AG04449 (cell line): ENCODE data around the gene MMEL1.
"Not testable (repeated sequence)": the region's sequence is repeated elsewhere in the genome, so short reads cannot be mapped to it uniquely, and the experiment has no call there.

Experiments
- CTCF ChIA-PET: fragments of 350-600 bp; formaldehyde crosslinking; extraction: SDS; loops from one replicate; lab custom pipeline; 2021; ENCODE audit warnings: antibody characterized with exemption; lab: Yijun Ruan, JAX
- POLR2A ChIA-PET: fragments of 400-600, 350-600 bp; formaldehyde crosslinking; extraction: SDS; loops from one replicate; lab custom pipeline; 2020; ENCODE audit warnings: antibody characterized with exemption, inconsistent platforms; lab: Yijun Ruan, JAX
- DNase-seq: peaks from one replicate; pipeline ENCODE4 v3.0.0-alpha.2; 2010; ENCODE audit warnings: low read depth, low spot score
- H3K4me3 ChIP-seq: 2 replicates; pipeline ENCODE4 v1.5.1; 2011; ENCODE audit warnings: low read depth, mild to moderate bottlenecking, control low read depth, low read length
- TF ChIP-seq, protein P1 (sequence below): IDR thresholded peaks from one replicate; pipeline ENCODE4 v1.5.1; 2011; ENCODE audit warnings: mild to moderate bottlenecking, moderate library complexity, low read length, control low read depth, inconsistent platforms; ENCODE audit not compliant: insufficient read depth; ENCODE audit errors: missing control alignments

The MMEL1 gene, protein sequence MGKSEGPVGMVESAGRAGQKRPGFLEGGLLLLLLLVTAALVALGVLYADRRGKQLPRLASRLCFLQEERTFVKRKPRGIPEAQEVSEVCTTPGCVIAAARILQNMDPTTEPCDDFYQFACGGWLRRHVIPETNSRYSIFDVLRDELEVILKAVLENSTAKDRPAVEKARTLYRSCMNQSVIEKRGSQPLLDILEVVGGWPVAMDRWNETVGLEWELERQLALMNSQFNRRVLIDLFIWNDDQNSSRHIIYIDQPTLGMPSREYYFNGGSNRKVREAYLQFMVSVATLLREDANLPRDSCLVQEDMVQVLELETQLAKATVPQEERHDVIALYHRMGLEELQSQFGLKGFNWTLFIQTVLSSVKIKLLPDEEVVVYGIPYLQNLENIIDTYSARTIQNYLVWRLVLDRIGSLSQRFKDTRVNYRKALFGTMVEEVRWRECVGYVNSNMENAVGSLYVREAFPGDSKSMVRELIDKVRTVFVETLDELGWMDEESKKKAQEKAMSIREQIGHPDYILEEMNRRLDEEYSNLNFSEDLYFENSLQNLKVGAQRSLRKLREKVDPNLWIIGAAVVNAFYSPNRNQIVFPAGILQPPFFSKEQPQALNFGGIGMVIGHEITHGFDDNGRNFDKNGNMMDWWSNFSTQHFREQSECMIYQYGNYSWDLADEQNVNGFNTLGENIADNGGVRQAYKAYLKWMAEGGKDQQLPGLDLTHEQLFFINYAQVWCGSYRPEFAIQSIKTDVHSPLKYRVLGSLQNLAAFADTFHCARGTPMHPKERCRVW

DNA sequence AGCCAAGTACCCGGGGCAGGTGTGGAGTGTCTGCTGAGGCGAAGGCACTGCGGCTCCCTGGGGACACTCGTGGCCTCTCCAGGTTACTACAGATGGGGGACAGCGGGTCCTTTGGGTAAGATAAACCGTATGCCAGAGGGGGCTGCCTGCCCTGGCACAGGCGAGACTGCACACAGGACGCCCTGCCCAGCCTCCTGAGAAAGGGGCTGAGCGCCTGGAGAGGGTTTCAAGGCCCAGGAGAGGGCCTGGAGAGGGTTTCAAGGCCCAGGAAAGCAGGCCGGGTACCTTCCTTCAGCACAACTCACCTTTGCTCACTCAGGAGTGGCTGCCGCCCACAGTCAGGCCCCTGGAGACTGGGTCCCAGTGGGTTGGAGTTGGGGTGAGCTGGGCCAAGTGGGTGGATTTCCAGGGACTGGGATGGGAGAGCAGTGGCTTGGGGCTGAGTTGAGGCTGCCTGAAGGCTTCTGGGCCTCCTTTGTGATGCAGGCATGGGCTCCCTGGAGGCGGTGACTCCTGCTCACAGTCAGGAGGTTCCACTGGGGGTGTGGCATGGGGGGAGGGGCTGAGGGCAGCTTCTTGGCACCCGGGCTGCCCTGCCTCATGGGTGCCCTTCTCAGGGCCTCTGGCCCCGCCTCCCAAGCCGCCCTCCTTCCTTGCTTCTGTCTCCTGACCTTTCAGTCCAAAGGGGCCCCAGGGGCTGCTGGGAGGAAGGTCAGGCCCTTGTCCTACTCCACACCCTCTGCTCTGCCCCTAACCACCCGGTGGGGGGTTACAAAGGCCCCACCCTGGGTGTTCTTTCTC is at the start of gene MMEL1:
MMEL1 (minus strand) TSS at position 456 of the 801 bp plus-strand sequence. CDS start 3,532 bp downstream, outside the sequence.
- ChIA-PET CTCF (no interaction called here), POLR2A (no interaction called here)
- no peak for DNase-seq
- no peak within 1 kb of the TSS for H3K4me3 ChIP-seq
- TF ChIP-seq, protein P1, sequence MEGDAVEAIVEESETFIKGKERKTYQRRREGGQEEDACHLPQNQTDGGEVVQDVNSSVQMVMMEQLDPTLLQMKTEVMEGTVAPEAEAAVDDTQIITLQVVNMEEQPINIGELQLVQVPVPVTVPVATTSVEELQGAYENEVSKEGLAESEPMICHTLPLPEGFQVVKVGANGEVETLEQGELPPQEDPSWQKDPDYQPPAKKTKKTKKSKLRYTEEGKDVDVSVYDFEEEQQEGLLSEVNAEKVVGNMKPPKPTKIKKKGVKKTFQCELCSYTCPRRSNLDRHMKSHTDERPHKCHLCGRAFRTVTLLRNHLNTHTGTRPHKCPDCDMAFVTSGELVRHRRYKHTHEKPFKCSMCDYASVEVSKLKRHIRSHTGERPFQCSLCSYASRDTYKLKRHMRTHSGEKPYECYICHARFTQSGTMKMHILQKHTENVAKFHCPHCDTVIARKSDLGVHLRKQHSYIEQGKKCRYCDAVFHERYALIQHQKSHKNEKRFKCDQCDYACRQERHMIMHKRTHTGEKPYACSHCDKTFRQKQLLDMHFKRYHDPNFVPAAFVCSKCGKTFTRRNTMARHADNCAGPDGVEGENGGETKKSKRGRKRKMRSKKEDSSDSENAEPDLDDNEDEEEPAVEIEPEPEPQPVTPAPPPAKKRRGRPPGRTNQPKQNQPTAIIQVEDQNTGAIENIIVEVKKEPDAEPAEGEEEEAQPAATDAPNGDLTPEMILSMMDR: no peak

DNA sequence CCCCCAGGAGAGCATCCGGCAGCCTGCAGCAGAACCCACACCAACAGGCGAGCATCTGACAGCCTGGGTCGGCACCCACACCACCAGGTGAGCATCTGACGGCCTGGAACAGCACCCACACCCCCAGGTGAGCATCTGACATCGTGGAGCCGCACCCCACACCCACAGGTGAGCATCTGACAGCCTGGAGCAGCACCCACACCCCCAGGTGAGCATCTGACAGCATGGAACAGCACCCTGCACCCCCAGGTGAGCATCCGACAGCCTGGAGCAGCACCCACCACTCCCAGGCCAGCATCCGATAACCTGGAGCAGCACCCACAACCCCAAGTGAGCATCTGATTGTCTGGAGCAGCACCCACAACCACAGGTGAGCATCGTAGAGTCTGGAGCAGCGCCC is 43.9 kb upstream of the MMEL1 start:
- POLR2A ChIA-PET, DNase-seq, CTCF ChIA-PET, H3K4me3 ChIP-seq: not testable (repeated sequence)

DNA sequence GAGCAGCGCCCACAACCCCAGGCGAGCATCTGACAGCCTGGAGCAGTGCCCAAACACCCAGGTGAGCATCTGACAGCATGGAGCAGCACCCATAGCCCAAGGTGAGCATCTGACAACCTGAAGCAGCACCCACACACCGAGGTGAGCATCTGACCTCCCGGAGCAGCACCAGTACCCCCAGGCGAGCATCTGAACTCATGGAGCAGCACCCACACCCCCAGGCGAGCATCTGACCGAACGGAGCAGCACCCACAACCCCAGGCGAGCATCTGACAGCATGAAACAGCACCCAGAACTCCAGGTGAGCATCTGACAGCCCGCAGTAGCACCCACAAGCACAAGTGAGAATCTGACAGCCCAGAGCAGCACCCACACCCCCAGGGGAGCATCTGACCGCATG is 38.8 kb upstream of the MMEL1 start:
- H3K4me3 ChIP-seq, CTCF ChIA-PET, DNase-seq, POLR2A ChIA-PET: not testable (repeated sequence)

DNA sequence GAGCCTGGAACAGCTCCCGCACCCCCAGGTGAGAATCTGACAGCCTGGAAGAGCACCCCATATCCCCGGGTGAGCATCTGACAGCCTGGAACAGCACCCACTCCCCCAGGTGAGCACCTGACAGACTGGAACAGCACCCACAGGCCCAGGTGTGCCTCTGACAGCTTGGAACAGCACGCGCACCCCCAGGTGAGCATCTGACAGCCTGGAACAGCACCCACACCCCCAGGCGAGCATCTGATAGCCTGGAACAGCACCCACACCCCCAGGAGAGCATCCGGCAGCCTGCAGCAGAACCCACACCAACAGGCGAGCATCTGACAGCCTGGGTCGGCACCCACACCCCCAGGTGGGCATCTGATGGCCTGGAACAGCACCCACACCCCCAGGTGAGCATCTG is 27.0 kb upstream of the MMEL1 start:
- H3K4me3 ChIP-seq, CTCF ChIA-PET, DNase-seq, POLR2A ChIA-PET: not testable (repeated sequence)

- H3K4me3 ChIP-seq, POLR2A ChIA-PET, DNase-seq, CTCF ChIA-PET: not testable (repeated sequence)
Observed at GRCh38 chr1:2657909-2658308, 25.1 kb upstream of the MMEL1 start.

- H3K4me3 ChIP-seq, CTCF ChIA-PET, DNase-seq, POLR2A ChIA-PET: not testable (repeated sequence)
Observed at GRCh38 chr1:2657124-2657523, 24.3 kb upstream of the MMEL1 start.

GRCh38 chr1:2655598-2656434 is 23.0 kb upstream of the MMEL1 start:
- CTCF ChIA-PET, DNase-seq, POLR2A ChIA-PET, H3K4me3 ChIP-seq: not testable (repeated sequence)

DNA sequence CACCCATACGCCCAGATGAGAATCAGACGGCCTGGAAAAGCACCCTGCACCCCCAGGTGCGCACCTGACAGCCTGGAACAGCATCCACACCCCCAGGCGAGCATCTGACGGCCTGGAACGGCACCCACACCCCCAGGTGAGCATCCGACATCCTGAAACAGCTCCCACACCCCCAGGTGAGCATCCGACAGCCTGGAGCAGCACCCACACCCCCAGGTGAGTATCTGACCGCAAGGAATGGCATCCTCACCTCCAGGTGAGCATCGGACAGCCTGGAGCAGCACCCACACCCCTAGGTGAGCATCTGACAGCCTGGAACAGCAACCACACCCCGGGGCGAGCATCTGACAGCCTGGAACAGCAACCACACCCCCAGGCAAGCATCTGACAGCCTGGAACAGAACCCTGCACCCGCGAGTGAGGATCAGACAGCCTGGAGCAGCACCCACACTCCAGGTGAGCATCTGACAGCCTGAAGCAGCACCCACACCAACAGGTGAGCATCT is 21.7 kb upstream of the MMEL1 start:
- POLR2A ChIA-PET: interaction anchor here (0.7 kb wide), 1 partner anchor 840 kb away, joined by 3 read pairs; no protein-coding TSS in a partner anchor
- H3K4me3 ChIP-seq, CTCF ChIA-PET, DNase-seq: not testable (repeated sequence)

GRCh38 chr1:2653741-2654442 is 21.1 kb upstream of the MMEL1 start:
- H3K4me3 ChIP-seq, CTCF ChIA-PET, DNase-seq: not testable (repeated sequence)
- POLR2A ChIA-PET: interaction anchor here (0.7 kb wide), 1 partner anchor 841 kb away, joined by 3 read pairs; no protein-coding TSS in a partner anchor

- DNase-seq, POLR2A ChIA-PET, CTCF ChIA-PET, H3K4me3 ChIP-seq: not testable (repeated sequence)
Observed at GRCh38 chr1:2652926-2653571, 20.2 kb upstream of the MMEL1 start.

DNA sequence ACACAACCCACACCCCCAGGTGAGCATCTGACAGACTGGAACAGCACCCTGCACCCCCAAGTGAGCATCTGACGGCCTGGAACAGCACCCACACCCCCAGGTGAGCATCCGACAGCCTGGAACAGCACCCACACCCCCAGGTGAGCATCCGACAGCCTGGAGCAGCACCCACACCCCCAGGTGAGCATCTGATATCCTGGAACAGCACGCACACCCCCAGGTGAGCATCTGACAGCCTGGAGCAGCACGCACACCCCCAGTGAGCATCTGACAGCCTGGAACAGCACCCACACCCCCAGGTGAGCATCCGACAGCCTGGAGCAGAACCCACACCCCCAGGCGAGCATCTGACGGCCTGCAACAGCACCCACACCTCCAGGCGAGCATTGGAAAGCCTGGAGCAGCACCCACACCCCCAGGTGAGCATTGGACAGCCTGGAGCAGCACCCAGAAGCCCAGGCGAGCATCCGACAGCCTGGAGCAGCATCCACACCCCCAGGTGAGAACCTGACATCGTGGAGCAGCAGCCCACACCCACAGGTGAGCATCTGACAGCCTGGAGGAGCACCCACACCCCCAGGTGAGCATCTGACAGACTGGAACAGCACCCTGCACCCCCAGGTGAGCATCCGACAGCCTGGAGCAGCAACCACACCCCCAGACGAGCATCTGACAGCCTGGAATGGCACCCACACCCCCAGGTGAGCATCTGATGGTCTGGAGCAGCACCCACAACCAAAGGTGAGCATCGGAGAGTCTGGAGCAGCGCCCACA is 19.5 kb upstream of the MMEL1 start:
- DNase-seq, H3K4me3 ChIP-seq, CTCF ChIA-PET, POLR2A ChIA-PET: not testable (repeated sequence)
